Measurements from ENCODE around the gene PI3. TPM values are rescaled to one million over a fixed set of nuclear protein-coding genes. Genes with fewer than 3 reads are reported as not detected.

Gene PI3
- total RNA-seq, 1 donor from 2014 or later: 15.5 TPM

- no peak for FAIRE-seq
- Histone ChIP-seq H3K27me3 (ENCODE audit: control insufficient read depth, insufficient read depth, low read length) (peaks cover 36% of the 10 kb centered on the region), H3K36me3 (ENCODE audit: control insufficient read depth, insufficient read depth, low read length) (no peaks in the 10 kb centered on the region), H3K4me3 (ENCODE audit: low read depth, low read length) (no peak overlapping the region)
- no peak for DNase-seq (ENCODE audit: low read depth)
- no peak for TF ChIP-seq CTCF (IDR thresholded peaks at IDR 0.05; ENCODE audit: insufficient read depth, low read length, severe bottlenecking)
These were observed 14.4 kb downstream of the PI3 start for GRCh38 chr20:45189067-45189609.

GRCh38 chr20:45189861-45190260, 15.2 kb downstream of the PI3 start:
- TF ChIP-seq CTCF (IDR thresholded peaks at IDR 0.05; ENCODE audit: insufficient read depth, low read length, severe bottlenecking): no peak
- DNase-seq (ENCODE audit: low read depth): no peak
- no peak for FAIRE-seq
- Histone ChIP-seq H3K36me3 (ENCODE audit: control insufficient read depth, insufficient read depth, low read length) (no peaks in the 10 kb centered on the region), H3K4me3 (ENCODE audit: low read depth, low read length) (no peak overlapping the region), H3K27me3 (ENCODE audit: control insufficient read depth, insufficient read depth, low read length) (peaks cover 35% of the 10 kb centered on the region)

GRCh38 chr20:45191926-45192325, 17.2 kb downstream of the PI3 start:
- no peaks in the 10 kb centered on the region for H3K36me3 ChIP-seq (ENCODE audit: control insufficient read depth, insufficient read depth, low read length)
- no peak for TF ChIP-seq CTCF (IDR thresholded peaks at IDR 0.05; ENCODE audit: insufficient read depth, low read length, severe bottlenecking)
- H3K27me3 ChIP-seq (ENCODE audit: control insufficient read depth, insufficient read depth, low read length): peaks cover 27% of the 10 kb centered on the region
- FAIRE-seq (peak; percentile 23), DNase-seq (ENCODE audit: low read depth) (no peak)
- H3K4me3 ChIP-seq (ENCODE audit: low read depth, low read length): no peak overlapping the region

- Histone ChIP-seq H3K36me3 (ENCODE audit: control insufficient read depth, insufficient read depth, low read length) (no peaks in the 10 kb centered on the region), H3K27me3 (ENCODE audit: control insufficient read depth, insufficient read depth, low read length) (peaks cover 20% of the 10 kb centered on the region), H3K4me3 (ENCODE audit: low read depth, low read length) (no peak overlapping the region)
- no peak for TF ChIP-seq CTCF (IDR thresholded peaks at IDR 0.05; ENCODE audit: insufficient read depth, low read length, severe bottlenecking)
- FAIRE-seq (no peak), DNase-seq (ENCODE audit: low read depth) (no peak)
These were observed 18.6 kb downstream of the PI3 start for GRCh38 chr20:45193331-45193730.

GRCh38 chr20:45206725-45207124, 32.0 kb downstream of the PI3 start, which contains the start of gene SEMG1:
Gene SEMG1 (plus strand): TSS chr20:45207033. CDS start chr20:45207054, 21 bp downstream.
- DNase-seq (ENCODE audit: low read depth) (no peak), FAIRE-seq (peak; percentile 23)
- TF ChIP-seq CTCF (IDR thresholded peaks at IDR 0.05; ENCODE audit: insufficient read depth, low read length, severe bottlenecking): no peak
- Histone ChIP-seq H3K4me3 (ENCODE audit: low read depth, low read length) (no peak within 1 kb of the TSS), H3K36me3 (ENCODE audit: control insufficient read depth, insufficient read depth, low read length) (no peaks in the 10 kb centered on the region), H3K27me3 (ENCODE audit: control insufficient read depth, insufficient read depth, low read length) (peaks cover 13% of the 10 kb centered on the region)

- Histone ChIP-seq H3K36me3 (ENCODE audit: control insufficient read depth, insufficient read depth, low read length) (no peaks in the 10 kb centered on the region), H3K27me3 (ENCODE audit: control insufficient read depth, insufficient read depth, low read length) (peaks cover 9% of the 10 kb centered on the region), H3K4me3 (ENCODE audit: low read depth, low read length) (no peak overlapping the region)
- no peak for FAIRE-seq
- no peak for DNase-seq (ENCODE audit: low read depth)
- TF ChIP-seq CTCF (IDR thresholded peaks at IDR 0.05; ENCODE audit: insufficient read depth, low read length, severe bottlenecking): no peak
These were observed 35.2 kb downstream of the PI3 start for GRCh38 chr20:45209924-45210323.

Data from bronchial epithelial cell (primary cell).